OCI-M2 (cell line): Measurements from ENCODE around the gene SMIM1.

ENCODE experiments used
- DNase-seq: peaks from one replicate; lab custom pipeline; 2025; ENCODE audit not compliant: unreplicated experiment; lab: John Stamatoyannopoulos, UW

Gene SMIM1

DNA sequence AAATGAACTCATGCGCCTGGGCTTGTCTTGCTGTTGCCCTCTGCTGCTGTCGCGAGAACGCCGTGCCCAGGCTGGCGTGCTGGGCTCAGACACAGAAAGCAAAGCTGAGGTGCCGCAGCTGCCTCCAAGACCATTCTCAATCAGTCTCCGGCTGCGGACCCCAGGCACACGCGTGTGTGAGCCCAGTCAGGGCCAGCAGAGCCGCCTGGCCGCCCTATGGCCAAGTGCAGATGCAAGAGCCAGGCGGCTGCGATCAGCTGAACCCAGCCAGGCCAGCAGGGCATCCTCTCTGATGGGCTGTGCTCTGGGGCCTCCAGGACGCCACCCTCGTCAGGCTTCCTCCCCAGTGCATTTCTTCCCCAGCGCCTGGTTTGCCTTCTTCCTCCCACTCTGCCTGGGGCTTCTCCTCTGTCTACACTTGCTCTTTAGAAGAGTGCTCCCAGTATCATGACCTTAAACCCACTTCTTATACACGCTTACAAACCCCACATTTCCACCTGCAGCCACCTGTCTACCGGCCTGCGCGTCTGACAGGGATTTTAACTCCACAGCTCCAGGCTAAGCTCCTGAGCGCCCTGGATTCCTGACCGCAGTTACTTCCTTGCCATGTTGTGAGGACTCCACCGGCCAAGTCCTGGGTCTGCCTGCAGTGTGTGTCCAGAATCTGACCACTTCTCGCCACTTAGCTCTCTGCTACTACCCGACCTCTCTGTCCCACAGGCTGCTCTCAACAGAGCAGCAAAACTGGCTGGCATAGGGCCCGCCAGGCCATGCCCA, 45.5 kb downstream of the SMIM1 start:
- DNase-seq: no peak

DNA sequence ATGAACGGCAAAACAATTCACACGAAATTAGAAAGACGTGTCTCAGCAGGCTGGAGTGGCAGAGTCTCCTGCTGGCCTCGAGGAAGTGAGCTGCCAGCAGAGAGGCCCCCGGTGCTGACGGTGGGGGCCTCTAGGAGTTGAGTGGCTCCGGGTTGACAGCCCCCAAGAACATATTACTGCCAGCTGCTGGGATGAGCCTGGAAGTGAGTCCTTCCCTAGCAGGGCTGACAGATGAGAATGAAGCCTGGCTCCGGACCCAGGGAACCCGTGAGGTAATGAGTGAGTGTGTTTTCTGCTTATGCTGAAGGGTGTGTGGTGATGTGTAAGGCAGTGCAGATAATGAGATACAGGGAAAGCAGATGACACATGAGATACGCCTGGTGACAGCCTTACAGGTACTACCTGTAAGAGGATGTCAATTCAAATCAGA, 47.2 kb downstream of the SMIM1 start:
- no peak for DNase-seq

DNA sequence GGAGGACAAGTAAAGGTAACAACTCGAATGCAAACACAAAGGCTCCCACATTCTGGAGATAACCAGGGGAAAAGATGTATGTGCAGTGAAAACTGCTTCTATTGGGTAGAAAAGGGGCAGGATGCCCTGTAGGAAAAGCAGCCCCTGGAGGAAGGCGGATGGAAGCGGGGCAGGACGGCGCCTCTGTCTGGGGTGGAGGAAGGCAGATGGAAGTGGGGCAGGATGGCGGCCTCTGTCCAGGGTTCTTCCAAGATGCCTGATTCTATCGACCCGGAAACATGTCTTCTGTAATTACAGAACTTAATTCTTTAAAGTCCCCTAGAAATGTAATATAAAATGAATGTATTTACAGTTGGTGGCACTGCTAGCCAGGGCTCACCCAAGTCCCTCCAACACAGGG, 47.8 kb downstream of the SMIM1 start:
- no peak for DNase-seq

DNA sequence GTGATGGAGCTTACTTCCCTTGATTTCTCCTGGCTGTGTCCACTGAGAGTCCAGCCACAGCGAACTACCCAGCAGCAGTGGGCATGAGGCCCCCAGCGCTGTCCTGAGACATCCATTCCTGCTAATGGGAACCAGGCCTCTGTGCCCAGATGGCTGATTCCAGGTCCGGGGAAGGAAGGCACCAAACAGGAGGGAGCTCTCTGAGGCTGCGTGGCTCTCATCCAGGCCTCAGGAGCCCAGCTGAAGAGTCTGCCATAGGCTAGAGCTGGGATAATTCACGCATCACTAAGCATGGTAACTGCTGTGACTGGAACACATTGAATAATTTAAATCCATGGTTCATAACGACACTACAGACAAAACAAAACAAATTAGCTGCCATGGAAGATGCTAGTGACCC, 48.5 kb downstream of the SMIM1 start:
- no peak for DNase-seq

DNA sequence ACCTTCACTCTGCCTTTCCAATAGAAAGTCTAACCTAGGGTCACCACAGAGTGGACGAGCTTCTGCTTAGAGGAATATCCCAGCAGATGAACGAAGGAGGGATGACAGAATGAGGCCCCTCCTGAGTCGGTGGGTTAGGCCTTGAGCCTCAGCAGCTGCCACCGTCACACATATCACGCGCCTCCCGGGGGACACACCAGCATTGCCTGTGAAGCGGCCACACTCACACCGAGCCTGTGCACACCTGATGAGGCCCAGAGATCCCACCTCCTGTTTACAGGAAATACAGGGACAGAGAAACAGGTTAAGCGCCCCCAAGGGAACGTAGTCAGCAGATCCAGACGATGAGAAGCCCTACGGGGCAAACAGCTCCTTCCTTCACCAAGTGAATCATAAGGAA, 48.9 kb downstream of the SMIM1 start:
- DNase-seq: no peak

DNA sequence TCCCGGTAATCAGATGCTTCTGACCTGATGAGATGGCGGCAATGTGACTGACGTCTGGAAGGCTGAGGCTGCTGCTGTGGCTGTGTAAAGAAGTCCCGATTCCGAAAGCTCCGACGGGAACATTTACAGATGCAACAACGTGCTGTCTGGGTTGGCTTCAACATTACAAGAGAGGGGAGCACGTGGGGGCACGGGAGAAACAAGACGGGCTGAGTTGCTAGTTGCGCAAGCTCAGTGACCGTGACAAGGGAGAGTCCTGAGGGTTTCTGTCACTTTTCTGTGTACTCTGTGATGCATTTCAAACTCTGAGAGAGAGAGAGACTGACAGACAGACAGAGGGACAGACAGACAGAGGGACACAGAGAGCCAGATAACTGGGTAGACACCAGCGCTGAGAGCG, 49.4 kb downstream of the SMIM1 start:
- no peak for DNase-seq

DNA sequence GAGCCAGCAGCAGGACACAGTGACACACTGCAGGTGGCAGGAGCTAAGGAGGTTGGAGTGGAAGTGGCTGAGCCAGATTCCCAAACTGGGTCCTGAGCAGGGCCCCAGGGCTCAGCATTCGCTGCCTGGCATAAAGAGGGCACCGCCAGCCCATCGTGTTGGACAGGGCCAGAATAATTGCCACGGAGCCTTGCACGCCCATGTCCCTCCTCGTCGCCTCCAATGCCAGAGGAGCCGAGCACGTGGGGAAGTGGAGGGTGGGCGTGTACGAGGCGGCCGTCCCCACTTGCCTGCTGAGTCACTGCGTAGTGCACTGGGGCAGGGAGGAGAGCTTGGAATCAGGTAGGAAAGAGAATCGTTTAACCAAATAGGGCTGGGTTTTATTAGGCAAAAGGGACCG, 49.9 kb downstream of the SMIM1 start:
- DNase-seq: no peak

DNA sequence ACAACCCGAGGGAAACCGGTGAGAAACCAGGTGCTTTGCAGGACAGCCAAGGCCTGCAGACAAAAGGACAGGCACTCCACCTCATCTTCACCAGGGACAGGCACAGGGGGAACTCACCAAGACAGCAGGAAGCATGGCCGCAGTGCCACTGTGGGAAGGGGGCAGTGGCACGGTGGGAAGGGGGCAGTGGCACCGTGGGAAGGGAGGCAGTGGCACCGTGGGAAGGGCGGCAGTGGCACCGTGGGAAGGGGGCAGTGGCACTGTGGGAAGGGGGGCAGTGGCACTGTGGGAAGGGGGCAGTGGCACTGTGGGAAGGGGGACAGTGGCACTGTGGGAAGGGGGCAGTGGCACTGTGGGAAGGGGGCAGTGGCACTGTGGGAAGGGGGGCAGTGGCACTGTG, 52.1 kb downstream of the SMIM1 start:
- DNase-seq: no peak

DNA sequence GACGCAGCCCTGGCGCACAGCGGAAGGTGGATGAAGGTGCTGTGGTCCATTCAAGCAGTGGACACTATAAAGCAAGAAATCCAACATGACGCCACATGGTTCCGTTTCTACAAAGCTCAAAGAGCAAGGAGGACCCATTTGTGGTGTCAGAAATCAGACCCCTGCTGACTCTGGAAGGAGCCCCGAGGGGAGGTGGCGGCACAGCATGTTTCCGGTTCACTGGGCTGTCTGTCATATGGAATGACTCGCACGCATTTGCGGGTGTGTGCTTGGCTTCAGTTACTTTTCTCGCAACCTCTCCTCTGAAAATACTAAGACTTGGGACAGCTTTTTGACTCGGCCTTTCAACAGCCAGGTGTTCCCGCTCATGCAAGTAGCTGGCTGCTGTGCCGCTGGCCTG, 52.8 kb downstream of the SMIM1 start:
- DNase-seq: no peak
